Progenitor cell of endocrine pancreas (in vitro differentiated cells): Measurements from ENCODE around the gene KCNMB1. TPM values are rescaled to one million over a fixed set of nuclear protein-coding genes. Genes with fewer than 3 reads are reported as not detected.

Source experiments
- DNase-seq: peaks from one replicate; pipeline ENCODE4 v3.0.0; 2021; ENCODE audit warnings: low spot score; ENCODE audit not compliant: unreplicated experiment
- H3K27ac Mint-ChIP-seq: 2 replicates; pipeline ENCODE4 v1.8.0; 2021; ENCODE audit warnings: mild to moderate bottlenecking, moderate library complexity, mixed read lengths
- H3K27me3 Mint-ChIP-seq: 2 replicates; pipeline ENCODE4 v1.8.0; 2021; ENCODE audit warnings: mixed read lengths
- H3K36me3 Mint-ChIP-seq: 2 replicates; pipeline ENCODE4 v1.8.0; 2022; ENCODE audit warnings: mixed read lengths; ENCODE audit not compliant: insufficient read depth
- H3K4me1 Mint-ChIP-seq: 2 replicates; pipeline ENCODE4 v1.8.0; 2021; ENCODE audit warnings: low read depth, mixed read lengths
- H3K4me3 Mint-ChIP-seq: 2 replicates; pipeline ENCODE4 v1.8.0; 2021; ENCODE audit warnings: low read depth, mild to moderate bottlenecking, moderate library complexity, mixed read lengths
- H3K9me3 Mint-ChIP-seq: 2 replicates; pipeline ENCODE4 v1.8.0; 2021; ENCODE audit warnings: low read depth, mixed read lengths
- CTCF ChIP-seq: fragments of 200-600 bp; sonication (generic); IDR thresholded peaks from one replicate; pipeline ENCODE4 v1.5.0; 2021; ENCODE audit warnings: antibody characterized with exemption, mild to moderate bottlenecking; ENCODE audit not compliant: unreplicated experiment
- total RNA-seq: library from RNA; stranded (reverse); gene quantifications from 2 replicates; pipeline ENCODE4 v1.2.1, GENCODE V29; 2021

KCNMB1 gene
- total RNA-seq, 1 donor from 2014 or later = not detected

GRCh38 chr5:170408877-170409660 lies 19.9 kb upstream of the KCNMB1 start:
- Mint-ChIP-seq H3K4me3 (no peak overlapping the region), H3K27ac (no peak overlapping the region), H3K27me3 (peaks cover 21% of the 10 kb centered on the region), H3K4me1 (no peaks in the 10 kb centered on the region), H3K36me3 (no peaks in the 10 kb centered on the region), H3K9me3 (no peaks in the 10 kb centered on the region)
- no peak for TF ChIP-seq CTCF
- DNase-seq = no peak

GRCh38 chr5:170408226-170408625 lies 19.1 kb upstream of the KCNMB1 start:
- Mint-ChIP-seq H3K4me3 (no peak overlapping the region), H3K36me3 (no peaks in the 10 kb centered on the region), H3K4me1 (no peaks in the 10 kb centered on the region), H3K27me3 (peaks cover 21% of the 10 kb centered on the region), H3K9me3 (no peaks in the 10 kb centered on the region), H3K27ac (no peak overlapping the region)
- DNase-seq = no peak
- no peak for TF ChIP-seq CTCF

GRCh38 chr5:170407062-170407461 lies 17.9 kb upstream of the KCNMB1 start:
- Mint-ChIP-seq H3K36me3 (no peaks in the 10 kb centered on the region), H3K27ac (no peak overlapping the region), H3K9me3 (no peaks in the 10 kb centered on the region), H3K27me3 (peaks cover 21% of the 10 kb centered on the region), H3K4me3 (no peak overlapping the region), H3K4me1 (no peaks in the 10 kb centered on the region)
- TF ChIP-seq CTCF = no peak
- DNase-seq = no peak

GRCh38 chr5:170405817-170406216 lies 16.6 kb upstream of the KCNMB1 start:
- Mint-ChIP-seq H3K27me3 (peaks cover 21% of the 10 kb centered on the region), H3K36me3 (no peaks in the 10 kb centered on the region), H3K9me3 (no peaks in the 10 kb centered on the region), H3K4me3 (no peak overlapping the region), H3K27ac (no peak overlapping the region), H3K4me1 (no peaks in the 10 kb centered on the region)
- TF ChIP-seq CTCF = no peak
- no peak for DNase-seq

- H3K9me3 Mint-ChIP-seq = no peaks in the 10 kb centered on the region
- no peaks in the 10 kb centered on the region for H3K4me1 Mint-ChIP-seq
- no peak for TF ChIP-seq CTCF
- peaks cover 20% of the 10 kb centered on the region for H3K27me3 Mint-ChIP-seq
- no peaks in the 10 kb centered on the region for H3K36me3 Mint-ChIP-seq
- DNase-seq = no peak
- no peak overlapping the region for H3K27ac Mint-ChIP-seq
- H3K4me3 Mint-ChIP-seq = no peak overlapping the region
Observed at GRCh38 chr5:170404398-170404797, 15.2 kb upstream of the KCNMB1 start.
